HepG2 (cell line): ENCODE results near the gene LSM12. TPM values are rescaled to one million over a fixed set of nuclear protein-coding genes. Genes with fewer than 3 reads are reported as not detected.

Experiments used
- CREM ChIP-seq, 2 experiments: sonication (generic) in 1 of 2; formaldehyde crosslinking in 1 of 2; IDR thresholded peaks; 2 replicates each; pipeline versions ENCODE4 v1.4.0 to v1.6.1; 2016 to 2020; ENCODE audit warnings: antibody characterized with exemption in 1 of 2, mild to moderate bottlenecking in 1 of 2, missing genetic modification reagents in 1 of 2
- GFI1 ChIP-seq: sonication (generic); formaldehyde crosslinking; IDR thresholded peaks from 2 replicates; pipeline ENCODE4 v1.5.0; 2020; ENCODE audit warnings: missing genetic modification reagents, mild to moderate bottlenecking, borderline replicate concordance
- MATR3 ChIP-seq: sonication (generic); formaldehyde crosslinking; IDR thresholded peaks from 2 replicates; pipeline ENCODE4 v1.4.0; 2020; ENCODE audit warnings: missing genetic modification reagents
- MIER2 ChIP-seq: IDR thresholded peaks from 2 replicates; pipeline ENCODE4 v1.6.1; 2016; ENCODE audit warnings: missing biosample characterization, missing genetic modification reagents
- MLLT10 ChIP-seq: sonication (generic); formaldehyde crosslinking; IDR thresholded peaks from 2 replicates; pipeline ENCODE4 v1.4.0; 2020; ENCODE audit warnings: missing genetic modification reagents
- NFKB2 ChIP-seq: sonication (generic); formaldehyde crosslinking; IDR thresholded peaks from 2 replicates; pipeline ENCODE4 v1.4.0; 2020; ENCODE audit warnings: missing genetic modification reagents, borderline replicate concordance
- TAF15 ChIP-seq: fragments of 200-400 bp; formaldehyde crosslinking; IDR thresholded peaks from one replicate; pipeline ENCODE4 v1.6.1; 2018; ENCODE audit warnings: mild to moderate bottlenecking, low read depth, low read length; ENCODE audit not compliant: poor library complexity, severe bottlenecking
- TP53 ChIP-seq: sonication (generic); formaldehyde crosslinking; conservative IDR thresholded peaks from 2 replicates; pipeline ENCODE4 v1.4.0; 2020; ENCODE audit warnings: missing genetic modification reagents
- ZIK1 ChIP-seq: sonication (generic); formaldehyde crosslinking; IDR thresholded peaks from 2 replicates; pipeline ENCODE4 v1.5.0; 2020; ENCODE audit warnings: mild to moderate bottlenecking, low read depth, missing genetic modification reagents, borderline replicate concordance
- ZMYM4 ChIP-seq: sonication (generic); formaldehyde crosslinking; IDR thresholded peaks from 2 replicates; pipeline ENCODE4 v1.8.1; 2023; ENCODE audit warnings: mild to moderate bottlenecking, missing genetic modification reagents
- ZNF136 ChIP-seq: sonication (generic); formaldehyde crosslinking; IDR thresholded peaks from 2 replicates; pipeline ENCODE4 v1.8.1; 2022; ENCODE audit warnings: low read depth, mild to moderate bottlenecking, moderate library complexity, missing genetic modification reagents
- ZNF143 ChIP-seq: sonication (generic); formaldehyde crosslinking; IDR thresholded peaks from 2 replicates; pipeline ENCODE4 v1.4.0; 2020; ENCODE audit warnings: missing genetic modification reagents
- ZNF20 ChIP-seq: sonication (generic); formaldehyde crosslinking; IDR thresholded peaks from 2 replicates; pipeline ENCODE4 v1.4.0; 2020; ENCODE audit warnings: mild to moderate bottlenecking, moderate library complexity, missing genetic modification reagents
- ZNF232 ChIP-seq: sonication (generic); formaldehyde crosslinking; IDR thresholded peaks from 2 replicates; pipeline ENCODE4 v1.4.0; 2020; ENCODE audit warnings: missing genetic modification reagents, borderline replicate concordance
- ZNF83 ChIP-seq: sonication (generic); formaldehyde crosslinking; IDR thresholded peaks from 2 replicates; pipeline ENCODE4 v1.4.0; 2020; ENCODE audit warnings: missing genetic modification reagents, mild to moderate bottlenecking, borderline replicate concordance
- polyA plus RNA-seq, 8 experiments: library from polyadenylated mRNA; depleted of rRNA in 3 of 8; stranded (reverse) in 7 of 8; unstranded in 1 of 8; fragments of >200 nt; fragmentation: Illumina TruSeq in 4 of 8; extraction: Trizol in 4 of 8; gene quantifications; 2 replicates each; pipeline versions ENCODE4 v1.2.1 to v1.2.3, GENCODE V29; 2011 to 2016; ENCODE audit warnings: low read depth in 4 of 8, missing spikeins in 1 of 8, mixed read lengths in 1 of 8; ENCODE audit not compliant: insufficient read depth in 1 of 8
- total RNA-seq, 5 experiments: library from RNA; depleted of rRNA; stranded (reverse); fragments of >200 nt; fragmentation: Illumina TruSeq; extraction: Trizol; gene quantifications; 2 replicates each; pipeline ENCODE4 v1.2.3, GENCODE V29; 2016; ENCODE audit warnings: low read depth in 1 of 5
- TF ChIP-seq, protein P1 (sequence below): sonication (generic); formaldehyde crosslinking; IDR thresholded peaks from 2 replicates; pipeline ENCODE4 v1.5.0; 2020; ENCODE audit warnings: mild to moderate bottlenecking, missing genetic modification reagents, borderline replicate concordance
- TF ChIP-seq, protein P2 (sequence below): sonication (generic); formaldehyde crosslinking; IDR thresholded peaks from 2 replicates; pipeline ENCODE4 v1.5.0; 2020; ENCODE audit warnings: missing genetic modification reagents, mild to moderate bottlenecking, borderline replicate concordance

The LSM12 gene
- total and polyA plus RNA-seq, 2 of the 13 experiments (the other 11 are each of a cell fraction or from before 2014, with no cell fraction given), result 52.8 to 55.7 TPM

DNA sequence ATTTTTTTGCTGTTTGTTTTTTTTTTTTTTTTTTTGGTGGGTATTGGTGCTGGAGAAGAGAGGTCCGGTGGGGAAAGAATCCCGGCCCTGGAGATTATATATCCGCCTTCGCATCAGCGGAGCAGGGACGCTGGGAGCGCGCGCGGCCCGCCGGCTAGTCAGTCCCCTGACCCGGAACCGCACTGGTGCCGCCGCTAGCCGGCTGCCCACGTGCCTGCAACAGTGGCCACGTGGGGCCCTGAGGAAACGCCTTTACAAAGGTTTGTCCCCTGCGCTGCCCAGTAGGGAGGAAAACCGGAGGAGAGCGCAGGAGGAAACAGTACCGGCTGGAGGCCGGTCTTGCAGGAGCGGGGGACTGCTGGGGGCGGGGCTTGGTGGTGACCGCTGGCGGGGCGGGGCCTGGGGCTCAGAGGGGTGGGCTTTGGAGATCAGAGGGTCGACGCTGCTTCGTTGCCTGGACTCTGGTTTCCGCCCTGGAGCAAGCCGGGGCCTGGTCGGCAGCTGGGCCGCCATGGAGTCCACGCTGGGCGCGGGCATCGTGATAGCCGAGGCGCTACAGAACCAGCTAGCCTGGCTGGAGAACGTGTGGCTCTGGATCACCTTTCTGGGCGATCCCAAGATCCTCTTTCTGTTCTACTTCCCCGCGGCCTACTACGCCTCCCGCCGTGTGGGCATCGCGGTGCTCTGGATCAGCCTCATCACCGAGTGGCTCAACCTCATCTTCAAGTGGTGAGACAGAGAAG is 4.2 kb upstream of the LSM12 start, which contains the start of gene G6PC3 (continued):
- TF ChIP-seq ZNF83 (peak; percentile 91), CREM (IDR thresholded peaks at IDR 0.05) (peak; percentile 72), CREM (CRISPR knock-in tag; IDR thresholded peaks at IDR 0.05) (no peak), MIER2 (CRISPR knock-in tag) (peak; percentile 80), ZNF232 (CRISPR knock-in tag) (peak; percentile 96; the same call in 1 of the 2 replicates), TP53 (CRISPR knock-in tag) (peak; percentile 66), NFKB2 (peak; percentile 99), ZMYM4 (CRISPR knock-in tag) (peak; percentile 88), ZNF20 (no peak), GFI1 (CRISPR knock-in tag) (peak; percentile 79; the same call in 1 of the 2 replicates), TAF15 (peak; percentile 88), ZIK1 (CRISPR knock-in tag) (peak; percentile 91; the same call in 1 of the 2 replicates), ZNF143 (CRISPR knock-in tag) (peak; percentile 74), MLLT10 (CRISPR knock-in tag) (no peak), ZNF136 (CRISPR knock-in tag) (peak; percentile 92; the same call in 1 of the 2 replicates), MATR3 (CRISPR knock-in tag) (no peak)
- TF ChIP-seq, protein P1, sequence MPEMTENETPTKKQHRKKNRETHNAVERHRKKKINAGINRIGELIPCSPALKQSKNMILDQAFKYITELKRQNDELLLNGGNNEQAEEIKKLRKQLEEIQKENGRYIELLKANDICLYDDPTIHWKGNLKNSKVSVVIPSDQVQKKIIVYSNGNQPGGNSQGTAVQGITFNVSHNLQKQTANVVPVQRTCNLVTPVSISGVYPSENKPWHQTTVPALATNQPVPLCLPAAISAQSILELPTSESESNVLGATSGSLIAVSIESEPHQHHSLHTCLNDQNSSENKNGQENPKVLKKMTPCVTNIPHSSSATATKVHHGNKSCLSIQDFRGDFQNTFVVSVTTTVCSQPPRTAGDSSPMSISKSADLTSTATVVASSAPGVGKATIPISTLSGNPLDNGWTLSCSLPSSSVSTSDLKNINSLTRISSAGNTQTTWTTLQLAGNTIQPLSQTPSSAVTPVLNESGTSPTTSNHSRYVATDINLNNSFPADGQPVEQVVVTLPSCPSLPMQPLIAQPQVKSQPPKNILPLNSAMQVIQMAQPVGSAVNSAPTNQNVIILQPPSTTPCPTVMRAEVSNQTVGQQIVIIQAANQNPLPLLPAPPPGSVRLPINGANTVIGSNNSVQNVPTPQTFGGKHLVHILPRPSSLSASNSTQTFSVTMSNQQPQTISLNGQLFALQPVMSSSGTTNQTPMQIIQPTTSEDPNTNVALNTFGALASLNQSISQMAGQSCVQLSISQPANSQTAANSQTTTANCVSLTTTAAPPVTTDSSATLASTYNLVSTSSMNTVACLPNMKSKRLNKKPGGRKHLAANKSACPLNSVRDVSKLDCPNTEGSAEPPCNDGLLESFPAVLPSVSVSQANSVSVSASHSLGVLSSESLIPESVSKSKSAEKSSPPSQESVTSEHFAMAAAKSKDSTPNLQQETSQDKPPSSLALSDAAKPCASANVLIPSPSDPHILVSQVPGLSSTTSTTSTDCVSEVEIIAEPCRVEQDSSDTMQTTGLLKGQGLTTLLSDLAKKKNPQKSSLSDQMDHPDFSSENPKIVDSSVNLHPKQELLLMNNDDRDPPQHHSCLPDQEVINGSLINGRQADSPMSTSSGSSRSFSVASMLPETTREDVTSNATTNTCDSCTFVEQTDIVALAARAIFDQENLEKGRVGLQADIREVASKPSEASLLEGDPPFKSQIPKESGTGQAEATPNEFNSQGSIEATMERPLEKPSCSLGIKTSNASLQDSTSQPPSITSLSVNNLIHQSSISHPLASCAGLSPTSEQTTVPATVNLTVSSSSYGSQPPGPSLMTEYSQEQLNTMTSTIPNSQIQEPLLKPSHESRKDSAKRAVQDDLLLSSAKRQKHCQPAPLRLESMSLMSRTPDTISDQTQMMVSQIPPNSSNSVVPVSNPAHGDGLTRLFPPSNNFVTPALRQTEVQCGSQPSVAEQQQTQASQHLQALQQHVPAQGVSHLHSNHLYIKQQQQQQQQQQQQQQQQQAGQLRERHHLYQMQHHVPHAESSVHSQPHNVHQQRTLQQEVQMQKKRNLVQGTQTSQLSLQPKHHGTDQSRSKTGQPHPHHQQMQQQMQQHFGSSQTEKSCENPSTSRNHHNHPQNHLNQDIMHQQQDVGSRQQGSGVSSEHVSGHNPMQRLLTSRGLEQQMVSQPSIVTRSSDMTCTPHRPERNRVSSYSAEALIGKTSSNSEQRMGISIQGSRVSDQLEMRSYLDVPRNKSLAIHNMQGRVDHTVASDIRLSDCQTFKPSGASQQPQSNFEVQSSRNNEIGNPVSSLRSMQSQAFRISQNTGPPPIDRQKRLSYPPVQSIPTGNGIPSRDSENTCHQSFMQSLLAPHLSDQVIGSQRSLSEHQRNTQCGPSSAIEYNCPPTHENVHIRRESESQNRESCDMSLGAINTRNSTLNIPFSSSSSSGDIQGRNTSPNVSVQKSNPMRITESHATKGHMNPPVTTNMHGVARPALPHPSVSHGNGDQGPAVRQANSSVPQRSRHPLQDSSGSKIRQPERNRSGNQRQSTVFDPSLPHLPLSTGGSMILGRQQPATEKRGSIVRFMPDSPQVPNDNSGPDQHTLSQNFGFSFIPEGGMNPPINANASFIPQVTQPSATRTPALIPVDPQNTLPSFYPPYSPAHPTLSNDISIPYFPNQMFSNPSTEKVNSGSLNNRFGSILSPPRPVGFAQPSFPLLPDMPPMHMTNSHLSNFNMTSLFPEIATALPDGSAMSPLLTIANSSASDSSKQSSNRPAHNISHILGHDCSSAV, result no peak
- TF ChIP-seq, protein P2, sequence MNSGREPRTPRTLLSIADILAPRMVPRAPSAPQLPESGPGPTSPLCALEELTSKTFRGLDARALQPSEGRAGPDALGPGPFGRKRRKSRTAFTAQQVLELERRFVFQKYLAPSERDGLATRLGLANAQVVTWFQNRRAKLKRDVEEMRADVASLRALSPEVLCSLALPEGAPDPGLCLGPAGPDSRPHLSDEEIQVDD (CRISPR knock-in tag), result no peak; the same call in 1 of the 2 replicates
